ENCODE results near the gene LYRM4.

GRCh38 chr6:5208471-5208971 is 52.2 kb downstream of the LYRM4 start:
- no peak for TF ChIP-seq MAZ (IDR thresholded peaks at IDR 0.05; ENCODE audit: borderline replicate concordance, low read depth, low read length)
- TF ChIP-seq JUNB (IDR thresholded peaks at IDR 0.05), result no peak

Data from A549 (cell line).